GM23338 (cell line): Measurements from ENCODE around the gene C8G. TPM values are rescaled to one million over a fixed set of nuclear protein-coding genes. Genes with fewer than 3 reads are reported as not detected.

Source experiments
- ATAC-seq: fragments of 200-7000 bp; cut with Tn5 transposase; 3 replicates; pipeline ENCODE4 v1.9.1; 2020
- DNase-seq: peaks from one replicate; pipeline ENCODE4 v3.0.0-alpha.2; 2015; ENCODE audit warnings: low spot score
- H2AFZ ChIP-seq: fragments of 200-600 bp; sonication (generic); 2 replicates; pipeline ENCODE4 v1.8.0; 2016; ENCODE audit warnings: antibody characterized with exemption, mild to moderate bottlenecking, moderate library complexity
- H3F3A ChIP-seq: fragments of 200-600 bp; sonication (generic); replicated peaks from 2 replicates; pipeline ENCODE4 v1.8.0; 2017; ENCODE audit warnings: antibody characterized with exemption, mixed run types, low read depth
- H3K27ac ChIP-seq: fragments of 200-600 bp; sonication (generic); 2 replicates; pipeline ENCODE4 v1.6.1; 2016; ENCODE audit warnings: low read depth
- H3K27me3 ChIP-seq: fragments of 200-600 bp; sonication (generic); 2 replicates; pipeline ENCODE4 v1.8.0; 2016; ENCODE audit warnings: mild to moderate bottlenecking, mixed run types, moderate library complexity; ENCODE audit not compliant: insufficient read depth
- H3K36me3 ChIP-seq: fragments of 200-600 bp; sonication (generic); 2 replicates; pipeline ENCODE4 v1.8.0; 2016; ENCODE audit warnings: mild to moderate bottlenecking; ENCODE audit not compliant: insufficient read depth
- H3K4me1 ChIP-seq: fragments of 200-600 bp; sonication (generic); 2 replicates; pipeline ENCODE4 v1.8.0; 2016; ENCODE audit warnings: mild to moderate bottlenecking, moderate library complexity; ENCODE audit not compliant: insufficient read depth
- H3K4me2 ChIP-seq: fragments of 200-600 bp; sonication (generic); 2 replicates; pipeline ENCODE4 v1.7.1; 2017; ENCODE audit warnings: mixed run types
- H3K4me3 ChIP-seq: fragments of 200-600 bp; sonication (generic); 2 replicates; pipeline ENCODE4 v1.6.1; 2016; ENCODE audit warnings: mixed run types
- H3K79me2 ChIP-seq: fragments of 200-600 bp; sonication (generic); replicated peaks from 2 replicates; pipeline ENCODE4 v1.8.0; 2017; ENCODE audit warnings: mild to moderate bottlenecking; ENCODE audit not compliant: insufficient read depth
- H3K9me2 ChIP-seq: fragments of 200-600 bp; sonication (generic); 2 replicates; pipeline ENCODE4 v1.8.0; 2017; ENCODE audit not compliant: insufficient read depth
- H4K20me1 ChIP-seq: fragments of 200-600 bp; sonication (generic); replicated peaks from 2 replicates; pipeline ENCODE4 v1.8.0; 2017; ENCODE audit warnings: mild to moderate bottlenecking; ENCODE audit not compliant: insufficient read depth
- H3K27ac Mint-ChIP-seq: 2 replicates; pipeline ENCODE4 v1.8.0; 2020; ENCODE audit warnings: inconsistent platforms, mild to moderate bottlenecking, moderate library complexity, mixed read lengths
- H3K27me3 Mint-ChIP-seq: 3 replicates; pipeline ENCODE4 v1.8.0; 2022; ENCODE audit warnings: low read depth, mild to moderate bottlenecking, moderate library complexity, mixed read lengths, inconsistent platforms; ENCODE audit not compliant: insufficient read depth, poor library complexity
- H3K36me3 Mint-ChIP-seq: 3 replicates; pipeline ENCODE4 v1.8.0; 2021; ENCODE audit warnings: low read depth, mild to moderate bottlenecking, inconsistent platforms, moderate library complexity, mixed read lengths
- H3K4me1 Mint-ChIP-seq: 3 replicates; pipeline ENCODE4 v1.8.0; 2020; ENCODE audit warnings: mild to moderate bottlenecking, inconsistent platforms, mixed read lengths
- H3K4me3 Mint-ChIP-seq: 3 replicates; pipeline ENCODE4 v1.8.0; 2021; ENCODE audit warnings: moderate library complexity, mild to moderate bottlenecking, inconsistent platforms, mixed read lengths
- H3K9me3 Mint-ChIP-seq: 3 replicates; pipeline ENCODE4 v1.8.0; 2020; ENCODE audit warnings: moderate library complexity, mild to moderate bottlenecking, inconsistent platforms, mixed read lengths
- CREB1 ChIP-seq: fragments of 250-450 bp; sonication (Bioruptor Pico); IDR thresholded peaks from 2 replicates; pipeline ENCODE4 v1.5.0; 2020; ENCODE audit warnings: low read depth, mild to moderate bottlenecking, moderate library complexity
- EZH2phosphoT487 ChIP-seq: fragments of 200-600 bp; sonication (generic); IDR thresholded peaks from one replicate; pipeline ENCODE4 v1.8.1; 2018; ENCODE audit warnings: antibody characterized with exemption; ENCODE audit not compliant: unreplicated experiment
- JUNB ChIP-seq: IDR thresholded peaks from one replicate; pipeline ENCODE4 v1.6.1; 2016; ENCODE audit warnings: antibody characterized with exemption; ENCODE audit not compliant: unreplicated experiment
- NANOG ChIP-seq: IDR thresholded peaks from 2 replicates; pipeline ENCODE4 v1.6.1; 2016; ENCODE audit warnings: antibody characterized with exemption, borderline replicate concordance
- POLR2AphosphoS5 ChIP-seq: IDR thresholded peaks from 2 replicates; pipeline ENCODE4 v1.6.1; 2016; ENCODE audit warnings: antibody characterized with exemption, low read depth
- REST ChIP-seq: IDR thresholded peaks from one replicate; pipeline ENCODE4 v1.6.1; 2018; ENCODE audit warnings: antibody characterized with exemption; ENCODE audit not compliant: unreplicated experiment
- ZNF114 ChIP-seq: fragments of 250-450 bp; sonication (Bioruptor Pico); IDR thresholded peaks from 2 replicates; pipeline ENCODE4 v1.5.0; 2020; ENCODE audit warnings: mild to moderate bottlenecking, moderate library complexity
- ZNF331 ChIP-seq: fragments of 250-450 bp; sonication (Bioruptor Pico); IDR thresholded peaks from 2 replicates; pipeline ENCODE4 v1.5.0; 2020; ENCODE audit warnings: low read depth, mild to moderate bottlenecking, moderate library complexity
- ZNF462 ChIP-seq: fragments of 250-450 bp; sonication (Bioruptor Pico); IDR thresholded peaks from 2 replicates; pipeline ENCODE4 v1.5.0; 2020; ENCODE audit warnings: mild to moderate bottlenecking, moderate library complexity
- polyA plus RNA-seq: library from polyadenylated mRNA; unstranded; fragments of >200 nt; fragmentation: Nextera tagmentation; extraction: Ambion mirVana; gene quantifications from 2 replicates; pipeline ENCODE4 v1.2.1, GENCODE V29; 2016
- total RNA-seq: library from RNA; depleted of rRNA; stranded (reverse); fragments of >200 nt; shearing (Covaris generic); gene quantifications from 2 replicates; pipeline ENCODE4 v1.2.3, GENCODE V29; 2014
- TF ChIP-seq, protein P1 (sequence below): IDR thresholded peaks from 2 replicates; pipeline ENCODE4 v1.6.1; 2016; ENCODE audit warnings: antibody characterized with exemption
- TF ChIP-seq, protein P2 (sequence below), 2 experiments: fragments of 200-600 bp in 1 of 2; sonication (generic) in 1 of 2; conservative IDR thresholded peaks; 2 replicates each; pipeline versions ENCODE4 v1.5.1 to v1.6.1; 2016 to 2017; ENCODE audit warnings: antibody characterized with exemption in 2 of 2, low read depth in 2 of 2, mild to moderate bottlenecking in 2 of 2, moderate library complexity in 1 of 2

The C8G gene
- total and polyA plus RNA-seq, 2 experiments from 2014 or later = not detected

DNA sequence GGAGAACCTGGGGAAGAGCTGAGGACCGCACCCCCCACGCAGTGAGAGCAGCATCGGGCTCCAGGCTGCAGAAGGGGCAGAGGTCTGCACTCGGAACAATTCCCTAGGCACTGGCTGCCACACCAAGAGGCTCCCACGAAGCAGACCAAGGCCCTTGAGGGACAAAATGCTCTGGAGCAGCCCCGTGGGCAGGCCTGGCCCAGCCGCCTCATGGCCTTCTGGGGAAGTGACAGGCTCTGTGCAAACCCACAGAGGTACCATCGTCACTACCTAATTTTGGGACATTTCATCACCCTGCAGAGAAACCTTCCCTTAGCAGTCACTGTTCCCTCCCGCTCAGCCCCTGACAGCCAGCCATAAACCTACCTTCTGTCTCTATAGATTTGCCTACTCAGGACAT, 16.5 kb upstream of the C8G start:
- H3F3A ChIP-seq = 0 out of 2 replicates have a peak, but pooled peaks cover 7% of the 10 kb centered on the region
- H3K4me1 Mint-ChIP-seq = no peaks in the 10 kb centered on the region
- H3K4me3 Mint-ChIP-seq = no peak overlapping the region
- no peaks in the 10 kb centered on the region for H3K9me3 Mint-ChIP-seq
- peaks cover 45% of the 10 kb centered on the region for H3K36me3 Mint-ChIP-seq
- H3K79me2 ChIP-seq = 0 out of 2 replicates have a peak, but pooled peaks cover 9% of the 10 kb centered on the region
- H3K27me3 Mint-ChIP-seq = peaks cover 5% of the 10 kb centered on the region
- no peak overlapping the region for H3K4me2 ChIP-seq
- H3K27me3 ChIP-seq = no peaks in the 10 kb centered on the region
- ATAC-seq = peak; percentile 22; the same call in 2 of the 3 replicates
- no peak overlapping the region for H3K27ac Mint-ChIP-seq
- no peak overlapping the region for H3K27ac ChIP-seq
- H3K36me3 ChIP-seq = peaks cover 1% of the 10 kb centered on the region; the same call in 1 of the 2 replicates
- H3K9me2 ChIP-seq = no peaks in the 10 kb centered on the region; the same call in 1 of the 2 replicates
- no peak for DNase-seq
- no peaks in the 10 kb centered on the region for H3K4me1 ChIP-seq
- TF ChIP-seq ZNF462 (no peak), NANOG (no peak), REST (no peak), CREB1 (CRISPR knock-in tag) (no peak), EZH2phosphoT487 (no peak), POLR2AphosphoS5 (no peak), JUNB (no peak), ZNF114 (no peak), ZNF331 (CRISPR knock-in tag) (no peak)
- TF ChIP-seq, protein P1, sequence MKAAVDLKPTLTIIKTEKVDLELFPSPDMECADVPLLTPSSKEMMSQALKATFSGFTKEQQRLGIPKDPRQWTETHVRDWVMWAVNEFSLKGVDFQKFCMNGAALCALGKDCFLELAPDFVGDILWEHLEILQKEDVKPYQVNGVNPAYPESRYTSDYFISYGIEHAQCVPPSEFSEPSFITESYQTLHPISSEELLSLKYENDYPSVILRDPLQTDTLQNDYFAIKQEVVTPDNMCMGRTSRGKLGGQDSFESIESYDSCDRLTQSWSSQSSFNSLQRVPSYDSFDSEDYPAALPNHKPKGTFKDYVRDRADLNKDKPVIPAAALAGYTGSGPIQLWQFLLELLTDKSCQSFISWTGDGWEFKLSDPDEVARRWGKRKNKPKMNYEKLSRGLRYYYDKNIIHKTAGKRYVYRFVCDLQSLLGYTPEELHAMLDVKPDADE = no peak
- TF ChIP-seq, protein P2, sequence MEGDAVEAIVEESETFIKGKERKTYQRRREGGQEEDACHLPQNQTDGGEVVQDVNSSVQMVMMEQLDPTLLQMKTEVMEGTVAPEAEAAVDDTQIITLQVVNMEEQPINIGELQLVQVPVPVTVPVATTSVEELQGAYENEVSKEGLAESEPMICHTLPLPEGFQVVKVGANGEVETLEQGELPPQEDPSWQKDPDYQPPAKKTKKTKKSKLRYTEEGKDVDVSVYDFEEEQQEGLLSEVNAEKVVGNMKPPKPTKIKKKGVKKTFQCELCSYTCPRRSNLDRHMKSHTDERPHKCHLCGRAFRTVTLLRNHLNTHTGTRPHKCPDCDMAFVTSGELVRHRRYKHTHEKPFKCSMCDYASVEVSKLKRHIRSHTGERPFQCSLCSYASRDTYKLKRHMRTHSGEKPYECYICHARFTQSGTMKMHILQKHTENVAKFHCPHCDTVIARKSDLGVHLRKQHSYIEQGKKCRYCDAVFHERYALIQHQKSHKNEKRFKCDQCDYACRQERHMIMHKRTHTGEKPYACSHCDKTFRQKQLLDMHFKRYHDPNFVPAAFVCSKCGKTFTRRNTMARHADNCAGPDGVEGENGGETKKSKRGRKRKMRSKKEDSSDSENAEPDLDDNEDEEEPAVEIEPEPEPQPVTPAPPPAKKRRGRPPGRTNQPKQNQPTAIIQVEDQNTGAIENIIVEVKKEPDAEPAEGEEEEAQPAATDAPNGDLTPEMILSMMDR (conservative IDR thresholded peaks at IDR 0.05; ENCODE audit: low read depth in 2 of 2) = no peak
- no peak overlapping the region for H3K4me3 ChIP-seq
- no peak overlapping the region for H2AFZ ChIP-seq
- H4K20me1 ChIP-seq = 0 out of 2 replicates have a peak, but pooled peaks cover 3% of the 10 kb centered on the region
